Measurements from ENCODE around the gene LOXHD1. TPM values are rescaled to one million over a fixed set of nuclear protein-coding genes. Genes with fewer than 3 reads are reported as not detected.
A peak's percentile ranks its signal among the peaks of the same experiment; 100 is the strongest.

Gene LOXHD1
- total RNA-seq, result 0.25 TPM
- not detected for polyA plus RNA-seq (ENCODE audit: insufficient read depth, low read depth, low replicate concordance)
- long read RNA-seq, donor 1, result 0 reads
- long read RNA-seq, donor 2, result 0 reads
- long read RNA-seq, donor 3, result 0 reads
- long read RNA-seq, donor 4, result 0 reads
- long read RNA-seq, donor 5, result 0 reads
- long read RNA-seq, donor 6, result 0 reads
- long read RNA-seq, donor 7, partial matches to known transcripts, result 0 of 1 reads
- long read RNA-seq, donor 7, other reads (novel, unspliced or antisense), result 1 of 1 reads
- long read RNA-seq, donor 8, result 0 reads
- long read RNA-seq, donor 9, result 0 reads
- long read RNA-seq, donor 10, result 0 reads

DNA sequence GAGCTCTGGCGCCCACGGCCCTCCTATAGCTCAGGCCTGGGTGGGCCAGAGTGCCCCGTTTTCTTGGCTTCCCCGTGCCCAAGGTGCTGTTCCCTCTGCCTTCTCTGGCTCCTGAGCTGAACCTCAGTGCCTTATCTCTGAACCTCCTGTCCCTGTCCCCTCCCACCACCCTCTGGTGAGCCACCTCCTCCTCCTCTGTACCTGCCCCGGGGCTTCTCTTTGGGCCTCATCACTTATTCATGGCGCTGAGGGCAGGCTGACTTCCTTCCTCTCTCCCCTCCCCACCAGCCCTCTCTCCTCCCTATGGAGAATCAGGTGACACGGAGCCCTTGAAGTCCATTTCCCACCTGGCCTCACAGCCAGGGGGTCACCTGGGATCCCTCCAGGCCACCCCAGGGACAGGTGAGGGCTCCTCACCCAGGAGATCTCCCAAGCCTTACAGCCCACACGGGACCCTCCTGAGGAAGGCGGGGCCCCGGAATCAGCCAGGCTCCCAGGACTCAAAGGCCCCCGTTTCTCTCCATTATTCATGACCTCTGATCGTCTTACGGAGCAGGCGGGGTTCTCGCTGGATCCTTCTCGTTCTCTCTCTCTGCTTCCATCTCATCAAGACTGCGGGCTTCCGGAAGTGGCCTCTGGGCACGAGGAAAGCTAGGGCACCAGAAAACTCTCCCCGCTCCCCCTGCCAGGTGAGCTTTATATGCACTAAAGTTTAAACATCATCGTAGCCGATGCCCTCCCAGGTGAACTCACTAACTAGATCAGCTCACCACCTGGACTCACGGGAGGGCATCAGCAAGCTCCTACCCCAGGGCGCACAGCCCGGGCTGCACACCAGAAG is at the start of gene LOXHD1:
Gene LOXHD1 (minus strand): TSS at position 106 of the 841 bp plus-strand sequence. CDS start 187 bp downstream, outside the sequence.
- Histone ChIP-seq H3K9me3 (ENCODE audit: control insufficient read depth in 2 of 3, insufficient read depth in 1 of 3, low read length in 3 of 3) (no peaks in the 10 kb centered on the region), H3K9ac (ENCODE audit: low read length in 3 of 3) (no peak within 1 kb of the TSS), H3K27me3 (ENCODE audit: control insufficient read depth, insufficient read depth, low read length) (no peaks in the 10 kb centered on the region), H3K4me3 (ENCODE audit: low read length in 3 of 3) (no peak within 1 kb of the TSS), H3K36me3 (ENCODE audit: control insufficient read depth in 2 of 3, insufficient read depth in 3 of 3, low read length in 3 of 3) (no peaks in the 10 kb centered on the region), H3K4me1 (ENCODE audit: control insufficient read depth in 2 of 3, insufficient read depth in 2 of 3, low read depth in 1 of 3, low read length in 3 of 3) (no peaks in the 10 kb centered on the region), H3K27ac (ENCODE audit: low read depth in 2 of 2, low read length in 2 of 2) (no peak within 1 kb of the TSS)
- no peak for TF ChIP-seq CTCF (IDR thresholded peaks at IDR 0.05; ENCODE audit: borderline replicate concordance, extremely low read depth, insufficient read depth)
- intact Hi-C loops (cut with DNase I), result loop anchor here (5.0 to 10.0 kb wide), 2 partner anchors 375 to 513 kb away; no protein-coding TSS in a partner anchor
- DNase-seq, result peak in 2 of 5 donors; percentile 25 to 43
- no peak for FAIRE-seq

- H3K4me3 ChIP-seq (ENCODE audit: low read length in 3 of 3), result no peak overlapping the region
- no peak overlapping the region for H3K27ac ChIP-seq (ENCODE audit: low read depth in 2 of 2, low read length in 2 of 2)
- intact Hi-C loops (cut with DNase I), result no loop called here
- FAIRE-seq (no peak), DNase-seq (peak; percentile 32 to 60 (median 39))
- no peaks in the 10 kb centered on the region for H3K36me3 ChIP-seq (ENCODE audit: control insufficient read depth in 2 of 3, insufficient read depth in 3 of 3, low read length in 3 of 3)
- H3K4me1 ChIP-seq (ENCODE audit: control insufficient read depth in 2 of 3, insufficient read depth in 2 of 3, low read depth in 1 of 3, low read length in 3 of 3), result no peaks in the 10 kb centered on the region
- no peak overlapping the region for H3K9ac ChIP-seq (ENCODE audit: low read length in 3 of 3)
- H3K9me3 ChIP-seq (ENCODE audit: control insufficient read depth in 2 of 3, insufficient read depth in 1 of 3, low read length in 3 of 3), result no peaks in the 10 kb centered on the region
- H3K27me3 ChIP-seq (ENCODE audit: control insufficient read depth, insufficient read depth, low read length), result no peaks in the 10 kb centered on the region
- no peak for TF ChIP-seq CTCF (IDR thresholded peaks at IDR 0.05; ENCODE audit: borderline replicate concordance, extremely low read depth, insufficient read depth)
These were observed 48.5 kb upstream of the LOXHD1 start for GRCh38 chr18:46705521-46705920.

- Histone ChIP-seq H3K27me3 (ENCODE audit: control insufficient read depth, insufficient read depth, low read length) (no peaks in the 10 kb centered on the region), H3K4me3 (ENCODE audit: low read length in 3 of 3) (no peak overlapping the region), H3K9ac (ENCODE audit: low read length in 3 of 3) (no peak overlapping the region), H3K27ac (ENCODE audit: low read depth in 2 of 2, low read length in 2 of 2) (no peak overlapping the region), H3K4me1 (ENCODE audit: control insufficient read depth in 2 of 3, insufficient read depth in 2 of 3, low read depth in 1 of 3, low read length in 3 of 3) (no peaks in the 10 kb centered on the region), H3K36me3 (ENCODE audit: control insufficient read depth in 2 of 3, insufficient read depth in 3 of 3, low read length in 3 of 3) (no peaks in the 10 kb centered on the region), H3K9me3 (ENCODE audit: control insufficient read depth in 2 of 3, insufficient read depth in 1 of 3, low read length in 3 of 3) (no peaks in the 10 kb centered on the region)
- intact Hi-C loops (cut with DNase I), result no loop called here
- TF ChIP-seq CTCF (IDR thresholded peaks at IDR 0.05; ENCODE audit: borderline replicate concordance, extremely low read depth, insufficient read depth), result no peak
- FAIRE-seq (no peak), DNase-seq (no peak)
These were observed 47.8 kb upstream of the LOXHD1 start for GRCh38 chr18:46704816-46705215.
